Measurements from ENCODE around the gene CPEB1.

Gene CPEB1

GRCh38 chr15:82580713-82581112 is 66.5 kb downstream of the CPEB1 start:
- DNase-seq = no peak

- DNase-seq = no peak
Measured at GRCh38 chr15:82575335-82575734, 71.8 kb downstream of the CPEB1 start.

- DNase-seq = no peak
Measured at GRCh38 chr15:82572986-82573385, 74.2 kb downstream of the CPEB1 start.

GRCh38 chr15:82572311-82572710 is 74.9 kb downstream of the CPEB1 start:
- no peak for DNase-seq

- no peak for DNase-seq
Measured at GRCh38 chr15:82571722-82572222, 75.4 kb downstream of the CPEB1 start.

- DNase-seq = no peak
Measured at GRCh38 chr15:82570721-82571508, 76.2 kb downstream of the CPEB1 start.

GRCh38 chr15:82569834-82570233 is 77.3 kb downstream of the CPEB1 start:
- DNase-seq = no peak

- no peak for DNase-seq
Measured at GRCh38 chr15:82568986-82569385, 78.2 kb downstream of the CPEB1 start.

- DNase-seq = no peak
Measured at GRCh38 chr15:82567661-82568060, 79.5 kb downstream of the CPEB1 start.

GRCh38 chr15:82566690-82567089 is 80.5 kb downstream of the CPEB1 start:
- DNase-seq = no peak

GRCh38 chr15:82558502-82558901 is 88.7 kb downstream of the CPEB1 start:
- DNase-seq = no peak

- DNase-seq = no peak
Measured at GRCh38 chr15:82556315-82557035, 90.7 kb downstream of the CPEB1 start.

- no peak for DNase-seq
Measured at GRCh38 chr15:82554849-82555248, 92.3 kb downstream of the CPEB1 start.

GRCh38 chr15:82554351-82554750 is 92.8 kb downstream of the CPEB1 start:
- DNase-seq = no peak

GRCh38 chr15:82553846-82554245 is 93.3 kb downstream of the CPEB1 start:
- DNase-seq = no peak

GRCh38 chr15:82552861-82553260 is 94.3 kb downstream of the CPEB1 start:
- no peak for DNase-seq

- no peak for DNase-seq
Measured at GRCh38 chr15:82551646-82552247, 95.4 kb downstream of the CPEB1 start.

GRCh38 chr15:82549199-82549665 is 97.9 kb downstream of the CPEB1 start:
- no peak for DNase-seq

GRCh38 chr15:82548700-82549099 is 98.5 kb downstream of the CPEB1 start:
- no peak for DNase-seq

GRCh38 chr15:82545478-82545877 is 101.7 kb downstream of the CPEB1 start:
- DNase-seq = no peak

GRCh38 chr15:82545002-82545401 is 102.2 kb downstream of the CPEB1 start:
- DNase-seq = no peak

- no peak for DNase-seq
Measured at GRCh38 chr15:82544431-82544830, 102.7 kb downstream of the CPEB1 start.

GRCh38 chr15:82543160-82543559 is 104.0 kb downstream of the CPEB1 start:
- no peak for DNase-seq

- DNase-seq = no peak
Measured at GRCh38 chr15:82540984-82541431, 106.2 kb downstream of the CPEB1 start.

Data from NCI-H2029 (cell line).